NCI-H748 treated with DMSO at 0.1 percent for 48 hours (cell line): Measurements from ENCODE around the gene PLCB4.

Source experiments
- DNase-seq: peaks from one replicate; lab custom pipeline; 2025; lab: John Stamatoyannopoulos, UW

Gene PLCB4

GRCh38 chr20:9453201-9453600 lies 384.3 kb downstream of the PLCB4 start:
- no peak for DNase-seq

- DNase-seq: no peak
Measured at GRCh38 chr20:9454791-9455190, 385.9 kb downstream of the PLCB4 start.

- DNase-seq: no peak
Measured at GRCh38 chr20:9457136-9457535, 388.2 kb downstream of the PLCB4 start.

- no peak for DNase-seq
Measured at GRCh38 chr20:9458138-9458796, 389.4 kb downstream of the PLCB4 start.

- DNase-seq: no peak
Measured at GRCh38 chr20:9460518-9460917, 391.6 kb downstream of the PLCB4 start.

- DNase-seq: peak; percentile 22
Measured at GRCh38 chr20:9467995-9468394, 399.1 kb downstream of the PLCB4 start.

- no peak for DNase-seq
Measured at GRCh38 chr20:9474835-9475415, 406.0 kb downstream of the PLCB4 start.

- DNase-seq: no peak
Measured at GRCh38 chr20:9475456-9475855, 406.6 kb downstream of the PLCB4 start.

GRCh38 chr20:9476174-9476573 lies 407.3 kb downstream of the PLCB4 start:
- DNase-seq: no peak

- DNase-seq: no peak
Measured at GRCh38 chr20:9476637-9477036, 407.8 kb downstream of the PLCB4 start.

- DNase-seq: no peak
Measured at GRCh38 chr20:9478771-9479170, 409.9 kb downstream of the PLCB4 start.

GRCh38 chr20:9480066-9480465 lies 411.2 kb downstream of the PLCB4 start:
- DNase-seq: no peak

GRCh38 chr20:9482180-9482579 lies 413.3 kb downstream of the PLCB4 start:
- DNase-seq: no peak

- DNase-seq: no peak
Measured at GRCh38 chr20:9483131-9483530, 414.2 kb downstream of the PLCB4 start.

GRCh38 chr20:9485614-9486340 lies 416.9 kb downstream of the PLCB4 start:
- DNase-seq: no peak

GRCh38 chr20:9487231-9487630 lies 418.3 kb downstream of the PLCB4 start:
- no peak for DNase-seq

GRCh38 chr20:9488063-9488462 lies 419.2 kb downstream of the PLCB4 start:
- no peak for DNase-seq

- no peak for DNase-seq
Measured at GRCh38 chr20:9490161-9490560, 421.3 kb downstream of the PLCB4 start.

GRCh38 chr20:9490631-9491030 lies 421.7 kb downstream of the PLCB4 start:
- no peak for DNase-seq

GRCh38 chr20:9491324-9491723 lies 422.4 kb downstream of the PLCB4 start:
- DNase-seq: no peak

GRCh38 chr20:9492067-9492466 lies 423.2 kb downstream of the PLCB4 start:
- DNase-seq: no peak

- no peak for DNase-seq
Measured at GRCh38 chr20:9493803-9494202, 424.9 kb downstream of the PLCB4 start.

GRCh38 chr20:9495701-9496100 lies 426.8 kb downstream of the PLCB4 start:
- DNase-seq: no peak
